Fibroblast of lung (primary cell): ENCODE results near the gene EXOSC7.

ENCODE experiments used
- CTCF ChIP-seq, 2 donors: IDR thresholded peaks in 1 of 2; conservative IDR thresholded peaks in 1 of 2; 1 replicate in 1 of 2; 2 replicates in 1 of 2; pipeline ENCODE4 v1.5.1; 2011 to 2012; ENCODE audit warnings: low read length in 2 of 2, control low read depth in 1 of 2, inconsistent platforms in 1 of 2, low read depth in 1 of 2, mild to moderate bottlenecking in 1 of 2
- EZH2 ChIP-seq: IDR thresholded peaks from 2 replicates; pipeline ENCODE4 v1.5.1; 2012; ENCODE audit warnings: low read length, control low read depth, mild to moderate bottlenecking; ENCODE audit errors: missing control alignments

- no peak for TF ChIP-seq CTCF (conservative IDR thresholded peaks at IDR 0.05 in 1 of 2, IDR thresholded peaks at IDR 0.05 in 1 of 2; ENCODE audit: low read depth in 1 of 2, low read length in 2 of 2)
- no peak for TF ChIP-seq EZH2
Observed at GRCh38 chr3:45059132-45059531, 83.1 kb downstream of the EXOSC7 start.
